ENCODE results near the gene HSPB1.
"Not testable (repeated sequence)": the region's sequence is repeated elsewhere in the genome, so short reads cannot be mapped to it uniquely, and the experiment has no call there.

The HSPB1 gene

DNA sequence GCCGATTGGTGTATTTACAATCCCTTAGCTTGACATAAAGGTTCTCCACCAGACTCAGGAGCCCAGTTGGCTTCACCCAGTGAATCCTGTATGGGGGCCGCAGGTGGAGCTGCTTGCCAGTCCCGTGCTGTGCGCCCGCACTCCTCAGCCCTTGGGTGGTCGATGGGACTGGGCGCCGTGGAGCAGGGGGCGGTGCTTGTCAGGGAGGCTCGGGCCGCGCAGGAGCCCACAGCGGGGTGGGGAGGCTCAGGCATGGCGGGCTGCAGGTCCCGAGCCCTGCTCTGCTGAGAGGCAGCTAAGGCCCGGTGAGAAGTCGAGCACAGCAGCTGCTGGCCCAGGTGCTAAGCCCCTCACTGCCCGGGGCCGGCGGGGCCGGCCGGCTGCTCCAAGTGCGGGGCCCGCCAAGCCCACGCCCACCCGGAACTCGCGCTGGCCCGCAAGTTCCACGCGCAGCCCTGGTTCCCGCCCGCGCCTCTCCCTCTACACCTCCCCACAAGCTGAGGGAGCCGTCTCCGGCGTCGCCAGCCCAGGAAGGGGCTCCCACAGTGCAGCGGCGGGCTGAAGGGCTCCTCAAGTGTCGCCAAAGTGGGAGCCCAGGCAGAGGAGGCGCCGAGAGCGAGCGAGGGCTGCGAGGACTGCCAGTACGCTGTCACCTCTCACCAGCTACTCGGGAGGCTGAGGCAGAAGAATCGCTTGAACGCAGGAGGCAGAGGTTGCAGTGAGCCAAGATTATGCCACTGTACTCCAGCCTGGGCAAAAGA, 7.0 kb downstream of the HSPB1 start:
- not testable (repeated sequence) for DNase-seq

DNA sequence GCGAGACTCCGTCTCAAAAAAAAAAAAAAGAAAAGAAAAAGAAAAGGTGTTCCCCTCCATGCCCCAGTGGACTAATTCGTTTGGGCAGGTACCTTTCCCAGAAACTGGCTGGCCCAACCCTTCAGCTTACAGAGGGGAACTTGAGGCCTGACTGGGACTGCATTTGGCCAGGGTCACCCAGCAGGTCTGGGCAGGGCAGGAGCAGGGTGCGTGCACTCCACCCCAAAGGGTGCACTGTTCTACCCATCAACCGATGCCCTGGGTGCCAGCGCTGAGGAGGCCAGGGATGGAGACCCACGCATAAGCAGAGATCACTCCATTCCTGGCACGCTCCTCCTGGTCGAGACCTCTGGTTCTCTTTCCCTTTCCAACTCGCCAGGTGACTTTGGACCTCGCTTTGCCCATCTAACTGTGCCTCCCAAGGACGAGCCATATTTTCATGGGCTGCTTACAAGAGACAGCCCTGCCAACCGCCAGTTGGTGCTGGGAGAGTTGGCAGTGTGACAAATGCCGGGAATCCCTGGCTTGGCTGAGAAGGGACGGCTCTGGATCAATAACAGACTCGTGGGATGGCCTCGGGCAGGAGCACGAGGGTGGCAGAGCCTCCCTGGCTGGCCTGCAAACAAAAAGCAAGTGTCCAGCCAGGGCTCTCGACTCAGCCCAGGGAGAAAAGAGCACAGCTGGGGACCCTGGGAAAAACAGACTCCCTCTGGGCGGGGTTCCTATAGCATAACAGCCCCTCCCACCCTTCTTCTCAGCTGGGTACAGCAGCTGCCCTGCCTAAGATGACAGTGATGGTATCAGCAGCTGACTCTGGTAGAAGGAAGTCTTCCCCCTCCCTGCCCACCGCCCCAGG, 7.9 kb downstream of the HSPB1 start:
- DNase-seq = no peak

DNA sequence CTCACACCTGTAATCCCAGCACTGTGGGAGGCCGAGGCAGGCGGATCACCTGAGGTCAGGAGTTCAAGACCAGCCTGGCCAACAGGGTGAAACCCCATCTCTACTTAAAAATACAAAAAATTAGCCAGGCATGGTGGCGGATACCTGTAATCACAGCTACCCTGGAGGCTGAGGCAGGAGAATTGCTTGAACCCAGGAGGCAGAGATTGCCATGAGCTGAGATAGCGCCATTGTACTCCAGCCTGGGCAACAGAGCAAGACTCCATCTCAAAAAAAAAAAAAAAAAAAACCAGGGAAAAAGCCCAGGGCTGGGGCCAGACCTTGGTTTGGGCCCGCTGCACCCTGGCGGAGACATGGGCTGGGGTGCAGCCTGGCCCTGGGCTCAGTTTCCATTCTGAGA, 9.4 kb downstream of the HSPB1 start:
- not testable (repeated sequence) for DNase-seq

DNA sequence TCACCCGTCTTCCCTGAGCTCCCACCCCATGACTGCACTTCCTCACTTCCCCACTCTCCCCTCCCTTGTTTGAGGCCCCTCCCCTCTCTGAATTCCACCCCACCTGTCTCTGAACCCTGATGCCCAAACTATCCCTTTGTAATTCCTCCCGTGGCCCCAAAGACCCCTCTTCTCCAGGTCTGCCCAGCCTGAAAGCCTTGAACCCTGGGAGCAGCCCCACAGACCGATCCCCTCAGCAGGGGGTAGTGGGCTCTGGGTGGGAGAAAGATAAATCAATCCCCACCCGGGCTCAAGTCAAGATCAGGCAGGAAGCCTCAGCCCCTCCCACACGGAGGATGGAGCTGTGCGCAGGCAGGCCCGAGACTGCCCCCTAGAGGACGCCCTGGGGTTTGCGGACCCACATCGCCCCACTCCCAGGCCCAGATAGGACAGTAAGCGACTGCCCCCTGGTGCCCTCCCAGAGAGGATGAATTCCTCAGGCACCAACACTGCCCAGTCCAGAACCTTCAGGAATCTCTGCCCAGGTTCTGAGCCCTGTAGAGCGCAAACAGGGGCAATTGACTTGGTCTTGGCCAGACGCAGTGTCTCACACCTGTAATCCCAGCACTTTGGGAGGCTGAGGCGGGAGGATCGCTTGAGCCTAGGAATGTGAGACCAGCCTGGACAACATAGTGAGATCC, 11.7 kb downstream of the HSPB1 start:
- peak; percentile 90 to 95 (median 94) for DNase-seq

DNA sequence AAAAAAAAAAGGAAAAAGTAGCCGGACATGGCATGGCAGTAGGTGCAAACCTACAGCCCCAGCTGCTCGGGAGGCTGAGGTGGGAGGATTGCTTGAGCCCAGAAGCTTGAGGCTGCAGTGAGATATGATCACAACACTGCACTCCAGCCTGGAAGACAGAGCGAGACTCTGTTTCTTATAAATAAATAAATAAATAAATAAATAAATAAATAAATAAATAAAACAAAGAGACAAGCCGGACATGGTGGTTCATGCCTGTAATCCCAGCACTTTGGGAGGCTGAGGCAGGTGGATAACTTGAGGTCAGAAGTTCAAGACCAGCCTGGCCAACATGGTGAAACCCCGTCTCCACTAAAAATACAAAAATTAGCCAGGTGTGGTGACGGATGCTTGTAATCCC, 12.3 kb downstream of the HSPB1 start:
- DNase-seq = not testable (repeated sequence)

DNA sequence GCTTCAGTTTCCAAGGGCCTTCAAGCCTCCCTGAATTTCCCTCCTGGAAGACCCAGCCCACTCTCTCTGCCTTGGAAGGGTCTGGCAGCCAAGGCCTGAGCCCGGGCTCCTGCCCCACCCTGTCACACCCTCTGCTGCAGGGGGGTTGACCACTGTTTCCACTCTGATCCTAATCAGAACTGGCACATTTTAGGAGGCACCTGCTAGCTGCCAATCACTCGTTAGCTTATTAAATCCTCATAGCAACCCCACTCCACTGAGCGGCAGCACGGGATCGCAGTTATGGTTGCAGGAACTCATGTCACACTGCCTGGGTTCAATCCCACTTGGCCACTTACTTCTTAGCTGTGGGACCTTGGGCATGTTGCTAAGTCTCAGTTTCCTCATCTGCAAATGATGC, 12.9 kb downstream of the HSPB1 start:
- no peak for DNase-seq

DNA sequence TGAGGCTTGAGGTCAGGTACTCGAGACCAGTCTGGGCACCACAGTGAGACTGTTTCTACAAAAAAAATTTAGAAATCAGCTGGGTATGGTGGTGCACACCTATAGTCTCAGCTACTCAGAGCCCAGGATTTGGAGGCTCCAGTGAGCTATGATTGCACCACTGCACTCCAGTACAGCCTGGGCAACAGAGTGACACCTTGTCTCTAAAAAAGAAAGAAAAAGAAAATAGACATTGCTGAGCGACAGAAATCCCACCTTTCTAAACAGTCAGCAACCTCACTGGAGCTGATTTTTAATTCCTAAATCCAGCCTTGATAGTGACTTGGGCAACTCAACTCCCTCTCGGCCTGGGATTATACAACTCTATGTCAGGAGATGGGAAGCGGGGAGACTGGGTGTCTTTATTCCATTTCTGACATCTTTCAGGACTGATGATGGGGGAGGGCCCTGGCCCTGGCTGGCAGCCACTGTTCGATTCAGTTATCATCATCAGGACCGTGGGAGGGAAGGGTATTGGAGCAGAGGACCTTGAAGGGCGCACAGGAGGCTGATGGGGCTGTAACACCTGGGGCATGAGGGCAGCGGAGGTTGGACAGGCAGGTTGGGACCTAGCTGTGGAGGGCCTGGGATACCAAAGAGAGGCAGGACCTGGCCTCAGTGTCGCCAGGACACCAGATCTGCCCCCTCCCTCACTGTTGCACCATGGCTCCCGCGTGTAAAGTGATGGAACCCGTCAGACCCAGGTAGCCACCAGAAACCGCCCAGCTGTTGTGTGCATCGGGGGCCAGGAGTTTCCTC, 14.7 kb downstream of the HSPB1 start:
- peak in 1 of 5 donors; percentile 12 for DNase-seq

DNA sequence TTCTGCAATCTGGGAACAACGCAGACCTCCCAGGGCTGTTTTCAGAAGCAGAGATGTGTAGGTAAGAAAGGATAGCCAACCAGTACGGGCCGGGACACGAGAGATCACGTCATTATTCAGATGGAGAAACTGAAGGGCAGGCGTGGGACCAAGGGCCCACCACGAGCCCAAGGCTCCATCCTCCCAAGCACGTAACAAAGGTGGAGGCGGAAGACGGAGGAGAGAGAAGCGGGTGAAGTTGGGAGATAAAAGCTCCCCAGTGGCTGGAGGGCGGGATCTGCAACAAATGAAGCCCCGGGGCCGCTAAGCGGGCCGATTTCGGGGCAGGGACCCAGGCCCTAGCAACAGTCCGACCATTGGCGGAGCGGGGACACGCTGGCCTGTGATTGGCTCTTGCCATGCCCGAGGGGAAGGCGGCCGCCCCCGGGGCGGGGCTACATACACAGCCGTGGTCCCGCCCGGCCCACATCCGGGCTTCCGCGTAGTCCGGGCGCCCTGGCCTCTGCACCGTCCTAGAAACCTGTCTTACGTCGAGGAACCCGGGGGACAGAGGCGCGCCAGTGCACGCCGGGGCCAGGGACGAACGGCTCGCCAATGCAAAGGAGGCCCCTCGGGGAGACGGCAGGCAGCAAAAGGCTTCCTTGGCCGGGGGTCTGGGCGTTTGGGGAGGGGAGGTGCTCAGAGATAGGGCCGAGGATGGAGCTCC, 15.5 kb downstream of the HSPB1 start:
- DNase-seq = peak; percentile 94 to 98 (median 95)

DNA sequence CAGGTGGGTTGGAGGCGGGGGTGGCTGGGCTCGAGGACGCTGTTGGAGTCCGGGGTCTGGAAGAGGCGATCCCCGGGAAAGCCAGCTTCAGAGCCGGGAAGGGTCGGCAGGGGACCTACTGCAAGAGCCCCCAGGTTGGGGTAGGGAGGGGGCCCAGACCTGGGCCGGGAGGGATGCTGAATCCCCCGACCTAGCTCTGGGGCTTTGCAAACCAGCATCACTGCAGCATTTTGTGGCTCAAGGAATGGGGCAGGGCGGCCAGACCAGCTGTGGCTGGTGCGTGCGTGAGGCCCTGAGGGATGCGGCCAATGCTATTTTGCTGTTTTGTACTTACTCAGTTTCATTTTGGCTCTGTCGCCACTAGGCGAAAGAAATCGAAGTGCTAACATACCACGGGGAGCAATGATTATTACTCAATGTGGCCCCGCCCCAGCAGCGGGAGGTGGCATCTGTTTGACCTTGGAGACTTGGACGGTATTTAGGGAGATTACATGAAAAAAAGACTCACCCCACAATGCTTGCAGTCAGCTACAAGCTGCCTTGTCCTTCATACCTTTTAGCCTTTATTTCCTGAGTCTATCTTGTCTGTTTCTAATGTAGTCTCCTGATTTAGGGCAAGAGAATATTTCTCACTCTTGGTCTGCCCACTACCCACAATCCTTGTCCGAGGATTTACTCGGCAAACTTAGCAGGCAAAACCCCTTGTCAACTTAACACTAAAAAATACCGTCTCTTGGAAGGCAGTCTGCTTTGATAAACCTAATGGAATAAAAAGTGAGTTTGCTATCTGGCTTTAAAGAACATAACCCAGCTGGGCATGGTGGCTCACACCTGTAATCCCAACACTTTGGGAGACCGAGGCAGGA, 16.2 kb downstream of the HSPB1 start:
- DNase-seq = peak; percentile 23 to 83 (median 50)

DNA sequence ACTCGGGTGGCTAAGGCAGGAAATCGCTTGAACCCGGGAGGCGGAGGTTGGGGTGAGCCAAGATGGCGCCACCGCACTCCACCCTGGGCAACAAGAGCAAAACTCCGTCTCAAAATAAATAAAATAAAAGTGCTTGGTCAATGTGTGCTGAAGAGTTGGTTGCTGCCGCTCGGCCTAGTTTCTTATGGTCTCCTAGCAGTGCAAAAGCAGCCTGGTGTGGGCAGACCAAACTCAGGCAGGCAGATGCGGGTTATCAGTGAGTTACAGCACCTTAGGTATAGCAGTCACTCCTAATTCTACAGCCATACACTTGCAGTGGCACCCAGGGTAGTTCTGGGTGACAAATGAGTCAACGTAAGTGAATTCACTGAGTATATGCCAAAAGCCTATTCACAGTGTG, 22.6 kb downstream of the HSPB1 start:
- DNase-seq = no peak

DNA sequence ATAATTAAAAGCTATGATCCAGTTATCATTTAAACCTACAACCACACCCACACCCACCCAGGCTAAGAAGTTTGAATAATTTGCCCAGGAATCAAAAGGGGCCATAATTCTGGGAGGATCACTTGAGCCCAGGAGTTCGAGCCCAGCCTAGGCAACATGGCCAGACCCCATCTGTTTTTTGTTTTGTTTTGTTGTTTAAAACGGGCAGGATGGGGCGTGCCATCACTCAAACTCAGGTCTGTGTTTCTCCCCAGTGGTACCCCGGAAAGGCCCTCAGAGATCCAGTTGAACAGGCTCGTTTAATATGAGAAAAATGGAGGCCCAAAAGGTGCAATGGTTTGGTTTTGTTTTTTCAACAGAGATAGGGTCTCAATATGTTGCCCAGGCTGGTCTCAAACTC, 23.3 kb downstream of the HSPB1 start:
- DNase-seq = no peak

DNA sequence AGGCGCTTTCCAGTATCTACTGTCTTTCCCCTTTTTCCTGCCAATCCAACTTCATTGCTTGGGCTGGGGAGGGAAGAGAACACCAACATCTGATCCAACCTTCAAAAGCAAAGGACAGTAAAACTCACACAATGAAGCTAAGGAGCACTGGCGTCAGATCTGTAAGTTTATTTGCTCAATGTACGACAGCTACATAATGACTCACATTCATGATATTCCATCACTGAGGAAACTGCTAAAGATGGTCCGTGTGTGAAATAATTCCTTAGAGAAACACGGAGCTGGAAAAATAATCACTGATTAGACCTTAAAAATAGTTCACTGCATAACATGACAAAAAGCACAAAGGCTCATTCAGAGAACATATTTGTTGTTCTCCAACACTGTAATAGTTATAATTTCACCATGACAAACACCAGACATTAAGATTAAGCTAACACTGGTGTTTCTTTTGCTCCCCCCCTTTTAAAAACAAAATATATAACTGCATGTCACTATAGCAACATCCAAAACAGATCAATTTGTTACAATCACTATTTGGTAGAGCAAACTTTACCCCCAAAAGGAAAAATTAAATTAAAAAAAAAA, 24.3 kb downstream of the HSPB1 start:
- DNase-seq = no peak

DNA sequence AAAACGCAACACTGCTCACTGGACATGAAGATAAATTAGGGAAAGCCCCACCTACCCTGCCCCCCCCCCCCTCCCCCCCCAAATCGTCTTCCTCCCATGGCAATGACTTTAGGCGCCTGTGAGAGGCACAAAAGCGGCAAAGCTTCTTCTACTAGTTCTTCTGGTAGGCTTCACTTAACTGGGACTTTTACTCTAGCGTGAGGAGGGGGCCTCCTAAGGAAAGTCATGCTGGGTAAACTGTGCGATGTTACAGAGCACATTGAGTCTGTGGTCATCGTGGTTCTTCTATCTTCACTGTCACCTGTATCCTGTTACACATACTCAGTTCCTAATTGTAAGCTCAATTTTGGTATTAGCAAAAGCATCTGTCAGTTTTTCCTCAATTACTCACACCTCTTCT, 25.1 kb downstream of the HSPB1 start:
- no peak for DNase-seq

DNA sequence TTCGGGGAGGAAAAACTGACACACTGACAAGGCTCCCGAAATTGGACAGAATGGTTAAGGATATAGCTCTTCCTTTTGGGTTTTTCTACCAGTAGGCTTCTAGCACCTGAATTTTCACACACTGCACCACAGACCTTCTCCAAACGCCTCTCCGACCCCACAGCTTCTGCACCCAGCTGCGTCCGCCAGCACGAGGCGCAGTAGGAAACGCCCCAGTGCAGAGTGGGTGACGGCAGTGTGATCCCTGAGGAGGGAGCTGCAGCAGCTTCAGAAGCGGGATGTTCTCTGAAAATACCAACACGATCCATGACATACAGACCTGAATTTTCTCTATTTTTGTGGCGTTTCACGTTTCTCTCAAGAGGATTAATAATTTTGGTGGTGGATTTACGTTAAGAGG, 25.9 kb downstream of the HSPB1 start:
- DNase-seq = no peak

DNA sequence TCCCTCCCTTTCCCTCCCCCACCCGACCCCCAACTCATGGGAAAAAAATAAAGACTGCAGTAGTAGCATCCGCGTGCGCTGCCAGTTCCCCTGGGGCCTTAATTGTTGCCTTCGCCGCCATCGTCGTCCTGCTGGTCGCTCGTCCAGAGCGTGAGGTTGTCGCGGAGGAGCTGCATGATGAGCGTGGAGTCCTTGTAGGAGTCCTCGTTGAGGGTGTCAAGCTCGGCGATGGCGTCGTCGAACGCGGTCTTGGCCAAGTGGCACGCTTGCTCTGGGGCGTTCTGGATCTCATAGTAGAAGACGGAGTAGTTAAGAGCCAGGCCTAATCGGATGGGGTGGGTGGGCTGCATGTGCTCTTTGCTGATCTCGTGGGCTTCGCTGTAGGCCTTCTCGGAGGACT, 27.0 kb downstream of the HSPB1 start:
- DNase-seq = no peak

DNA sequence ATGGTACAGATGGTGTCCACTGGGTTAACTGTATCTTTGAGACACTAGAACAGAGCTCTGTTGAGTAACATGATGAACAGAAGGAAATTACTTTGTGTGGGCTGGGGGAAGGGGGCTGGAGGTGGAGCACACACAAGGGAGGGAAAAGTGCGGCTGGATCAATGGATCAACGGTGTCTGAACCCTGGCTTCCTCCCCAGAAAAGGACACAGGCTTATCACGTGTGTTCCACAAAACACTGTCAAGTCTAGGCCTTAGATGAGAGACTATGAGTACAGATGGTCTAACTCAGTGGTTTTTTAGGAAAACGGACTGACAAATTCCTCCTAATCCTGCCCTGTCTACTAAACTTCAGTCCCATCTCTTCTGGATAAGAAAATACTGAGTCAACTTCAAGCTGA, 27.8 kb downstream of the HSPB1 start:
- no peak for DNase-seq

DNA sequence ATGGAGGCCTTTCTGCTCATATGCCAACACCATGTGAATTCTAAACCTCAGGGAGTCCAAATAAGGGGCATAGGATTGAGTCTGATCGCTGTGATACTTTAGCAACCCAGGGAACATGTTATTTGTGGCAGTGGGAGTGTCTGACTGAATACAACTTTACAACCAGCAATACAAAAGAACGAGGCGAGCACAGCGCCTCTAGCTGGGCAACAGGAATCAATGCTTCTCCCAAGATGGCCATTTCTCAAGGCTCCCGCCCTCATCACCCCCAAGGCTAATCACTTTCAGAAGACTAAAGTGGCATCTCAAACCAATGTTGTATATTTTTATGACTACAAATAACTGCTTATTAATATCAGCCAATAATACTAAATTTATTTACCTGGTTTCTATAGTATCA, 28.2 kb downstream of the HSPB1 start:
- no peak for DNase-seq

DNA sequence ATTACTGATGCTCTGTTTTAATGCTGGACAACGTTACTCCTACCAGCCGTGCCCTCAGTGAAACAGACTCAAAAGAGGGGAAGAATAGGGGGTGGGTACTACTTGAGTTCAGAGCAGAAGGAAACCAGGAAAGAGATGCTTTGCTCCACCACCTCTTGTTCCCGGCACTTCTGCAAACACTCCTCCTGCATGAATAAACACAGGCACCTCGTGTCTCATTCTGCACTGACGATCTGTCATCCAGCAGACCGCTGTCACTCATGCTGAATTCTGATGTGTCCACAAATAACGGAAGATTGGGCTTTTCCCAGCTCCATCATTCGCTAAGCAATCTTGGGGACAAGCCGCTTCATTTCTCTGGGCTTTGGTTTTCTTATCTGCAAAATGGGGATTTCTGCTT, 29.6 kb downstream of the HSPB1 start:
- no peak for DNase-seq

DNA sequence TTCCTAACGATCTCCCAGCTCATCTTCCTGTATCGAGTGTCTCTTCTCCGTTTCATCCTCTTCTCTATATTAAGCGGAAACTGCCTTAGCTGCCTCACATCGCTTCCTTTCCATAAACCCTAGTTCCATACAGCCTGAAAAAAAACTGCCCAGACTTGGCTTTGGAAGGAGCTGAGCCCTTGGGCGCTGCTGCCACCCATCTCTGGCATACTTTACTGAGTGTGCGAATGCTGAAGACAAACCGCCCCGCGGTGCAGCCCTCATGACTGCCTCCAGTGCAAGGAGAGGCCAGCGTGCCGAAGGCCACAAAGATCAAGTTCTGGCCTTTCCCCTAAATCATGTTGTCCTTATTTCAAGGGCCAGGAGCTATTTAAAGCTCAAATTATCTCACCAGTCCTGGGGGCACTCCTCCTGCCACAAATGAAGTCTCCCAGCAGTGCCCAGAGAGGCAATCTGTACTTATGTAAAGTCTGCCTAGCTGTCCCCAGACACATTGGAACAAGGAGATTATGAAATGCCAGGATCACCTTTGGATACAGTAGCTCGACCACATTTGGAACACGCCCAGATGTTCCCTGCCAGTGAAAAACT, 31.1 kb downstream of the HSPB1 start:
- no peak for DNase-seq

DNA sequence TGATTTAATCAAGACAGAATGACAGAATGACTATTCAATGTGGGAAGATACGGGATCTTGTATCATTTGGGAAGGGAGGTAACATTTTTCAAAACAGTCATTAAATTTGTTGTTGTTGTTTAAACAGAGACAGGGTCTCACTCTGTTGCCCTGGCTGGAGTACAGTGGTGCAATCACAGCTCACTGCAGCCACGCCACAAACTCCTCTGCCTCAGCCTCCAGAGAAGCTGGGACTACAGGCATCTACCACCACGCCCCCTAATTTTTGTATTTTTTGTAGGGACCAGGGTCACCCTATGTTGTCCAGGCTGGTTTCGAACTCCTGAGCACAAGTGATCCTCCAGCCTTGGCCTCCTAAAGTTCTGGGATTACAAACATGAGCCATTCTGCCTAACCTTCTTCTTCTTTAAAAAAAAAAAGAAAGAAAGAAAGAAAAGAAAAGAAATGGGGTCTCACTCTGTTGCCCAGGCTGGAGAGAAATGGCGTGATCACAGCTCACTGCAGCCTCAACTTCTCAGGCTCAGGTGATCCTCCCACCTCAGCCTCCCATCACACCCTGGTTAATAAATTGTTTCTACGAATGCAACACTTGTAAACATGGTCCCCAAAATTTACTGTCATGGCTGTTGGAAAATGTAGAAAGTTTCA, 32.0 kb downstream of the HSPB1 start:
- no peak for DNase-seq
